Stimulated activated CD4-positive, alpha-beta T cell treated with anti-CD3 and anti-CD28 coated beads, Interleukin-1b, Interleukin-23, amount 100 ng/mL, for 1 hour (primary cell): Measurements from ENCODE around the gene CNPY1.
"Not testable (repeated sequence)": the region's sequence is repeated elsewhere in the genome, so short reads cannot be mapped to it uniquely, and the experiment has no call there.

Experiments
- DNase-seq, 2 donors: peaks; one replicate each; pipeline ENCODE4 v3.0.0-alpha.2; 2020; ENCODE audit warnings: low read depth in 2 of 2

CNPY1 gene

DNA sequence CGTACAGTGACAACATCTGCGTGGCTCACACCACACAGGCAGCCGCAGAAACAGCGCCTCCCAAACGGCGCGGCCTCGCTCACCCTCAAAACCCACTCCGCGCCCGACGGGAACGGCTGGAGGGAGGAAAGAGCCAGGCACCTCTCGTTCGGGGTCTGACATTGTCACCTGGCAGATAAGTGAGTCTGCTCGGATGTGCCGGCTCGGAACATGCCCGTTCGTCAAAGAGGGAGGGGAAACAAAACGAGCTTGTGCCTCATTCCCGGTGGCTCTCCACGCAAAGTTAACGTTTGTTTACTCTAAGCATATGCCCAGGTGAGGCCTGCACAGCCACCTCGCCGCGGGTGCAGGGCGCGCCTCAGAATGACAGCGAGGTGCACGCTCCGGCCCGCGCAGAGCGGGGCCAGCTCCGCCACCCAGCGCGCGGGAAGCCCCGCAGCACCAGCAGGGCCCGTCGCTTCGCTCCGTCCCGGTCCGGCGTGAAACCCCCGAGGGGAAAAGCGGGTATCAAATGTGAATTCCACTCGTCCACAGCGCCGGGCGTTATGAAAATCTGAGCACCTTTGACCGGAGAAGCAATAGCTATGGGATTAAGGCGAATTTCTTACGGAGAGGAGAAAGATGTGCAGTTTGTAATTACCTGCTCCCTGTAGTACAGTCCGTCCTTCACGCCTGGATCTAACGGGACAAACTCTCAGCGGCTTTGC is 13.1 kb downstream of the CNPY1 start:
- no peak for DNase-seq

DNA sequence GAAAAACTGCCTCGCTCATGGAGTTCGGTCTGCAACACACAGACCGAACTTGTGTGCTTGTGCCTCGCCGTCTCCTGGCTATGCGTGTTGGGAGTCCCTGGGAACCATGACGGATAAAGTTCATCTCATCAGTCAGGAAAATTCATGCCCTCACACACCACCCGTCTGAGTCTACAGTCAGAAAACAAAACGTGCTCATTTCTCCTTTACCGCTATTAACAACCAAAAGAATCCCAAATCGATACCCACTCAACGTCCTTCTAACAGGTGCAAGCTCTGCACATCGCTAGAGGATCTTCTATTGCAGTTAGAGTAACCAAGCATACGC is 13.6 kb downstream of the CNPY1 start:
- no peak for DNase-seq

DNA sequence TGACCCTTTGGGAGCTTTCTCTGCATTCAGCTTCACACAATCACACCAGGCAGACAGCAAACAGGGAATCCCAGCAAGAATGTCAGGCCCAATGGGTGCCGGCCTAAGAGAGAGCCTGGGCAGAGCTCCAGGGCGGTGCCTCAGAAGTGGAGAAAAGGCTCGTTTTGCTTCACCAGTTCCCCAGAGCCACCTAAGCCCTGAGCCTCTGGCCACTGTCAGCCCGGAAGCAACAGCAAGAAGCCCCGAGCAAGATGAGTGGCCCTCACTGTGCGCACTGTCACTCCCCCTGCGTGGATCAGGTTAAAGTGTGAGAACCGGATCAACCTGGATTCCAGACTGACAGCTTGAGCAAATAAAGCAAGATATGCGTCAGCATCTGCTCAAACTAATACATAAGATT is 14.7 kb downstream of the CNPY1 start:
- no peak for DNase-seq

DNA sequence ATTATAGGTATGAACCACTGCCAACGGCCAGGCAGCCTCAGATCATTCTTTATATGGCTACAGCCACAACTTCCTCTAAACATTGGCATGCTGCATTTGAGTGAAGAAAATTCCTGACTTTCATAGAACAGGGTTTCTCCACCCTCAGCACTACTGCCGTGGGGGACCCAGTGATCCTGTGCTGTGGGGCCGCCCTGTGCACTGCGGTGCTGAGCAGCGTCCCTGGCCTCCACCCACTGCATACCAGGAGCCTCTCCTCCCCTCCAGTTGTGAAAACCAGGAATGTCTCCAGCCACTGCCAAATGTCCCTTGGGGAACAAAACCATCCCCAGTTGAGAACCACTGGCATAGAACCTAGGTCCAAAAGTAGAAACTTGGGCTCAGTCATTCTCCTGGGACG is 15.8 kb downstream of the CNPY1 start:
- no peak for DNase-seq

DNA sequence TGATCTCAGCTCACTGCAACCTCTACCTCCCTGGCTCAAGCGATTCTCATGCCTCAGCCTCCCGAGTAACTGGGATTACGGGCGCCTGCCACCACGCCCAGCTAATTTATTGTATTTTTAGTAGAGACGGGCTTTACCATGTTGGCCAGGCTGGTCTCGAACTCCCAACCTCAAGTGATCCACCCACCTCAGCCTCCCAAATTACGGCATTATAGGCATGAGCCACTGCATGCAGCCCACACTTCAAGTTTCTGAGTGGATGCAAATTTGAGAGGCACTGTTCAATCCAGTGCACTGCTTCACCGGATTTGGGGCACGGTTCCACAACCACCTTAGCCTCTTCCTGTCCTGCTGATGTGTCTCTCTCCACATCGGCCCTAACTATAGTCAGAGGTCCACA is 16.5 kb downstream of the CNPY1 start:
- no peak for DNase-seq

DNA sequence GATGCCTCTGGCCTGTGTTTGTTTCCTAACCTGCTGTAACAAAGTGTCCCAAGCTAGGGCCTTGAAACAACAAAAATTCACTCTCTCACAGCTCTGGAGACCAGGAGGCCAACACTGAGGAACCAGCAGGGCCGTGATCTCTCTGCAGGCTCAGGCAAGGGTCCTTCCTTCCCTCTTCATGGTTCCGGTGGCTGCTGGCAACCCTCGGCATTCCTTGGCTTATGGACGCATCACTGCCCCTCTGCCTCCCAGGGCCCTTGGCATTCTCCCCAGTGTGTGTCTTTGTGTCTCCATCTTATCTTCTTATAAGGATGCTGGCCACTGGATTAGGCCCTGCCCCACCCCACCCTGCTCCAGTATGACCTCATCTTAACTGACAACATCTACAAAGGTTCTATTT is 17.0 kb downstream of the CNPY1 start:
- DNase-seq: no peak

DNA sequence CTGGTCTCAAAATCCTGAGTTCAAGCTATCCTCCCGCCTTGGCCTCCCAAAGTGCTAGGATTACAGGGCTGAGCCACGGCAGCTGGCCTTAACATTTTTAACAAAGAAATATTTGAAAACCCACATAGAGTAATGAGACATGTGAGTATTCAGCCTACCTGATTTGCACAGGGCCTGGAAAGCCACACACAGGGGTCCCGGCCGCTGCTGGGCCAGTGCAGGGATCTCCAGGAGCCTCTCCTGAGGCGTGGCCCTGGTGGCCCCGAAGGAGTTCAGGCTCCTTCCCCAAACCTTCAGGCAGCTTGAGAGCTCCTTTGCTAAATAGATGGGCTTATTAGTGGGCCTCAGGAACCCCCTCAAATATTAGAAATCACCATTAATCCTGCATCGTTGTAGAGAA is 18.7 kb downstream of the CNPY1 start:
- DNase-seq: no peak

DNA sequence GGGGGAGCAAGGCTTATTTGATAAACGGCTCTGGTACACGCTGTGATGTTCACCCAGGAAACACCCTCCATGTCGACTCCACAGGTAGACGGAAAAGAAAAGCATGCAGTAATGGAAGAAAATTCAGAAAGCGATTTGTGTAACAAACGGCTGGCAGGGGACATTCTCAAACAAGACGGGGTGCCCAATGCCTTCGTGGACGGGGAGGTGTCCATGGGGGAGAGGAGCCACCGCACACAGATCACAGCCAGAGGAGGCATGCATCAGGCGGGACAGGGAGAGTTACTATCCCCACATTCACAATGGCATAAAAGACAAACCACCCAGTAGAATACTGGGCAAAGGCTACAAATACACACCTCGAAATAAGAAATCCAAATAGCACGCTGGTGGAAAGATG is 20.1 kb downstream of the CNPY1 start:
- DNase-seq: no peak

DNA sequence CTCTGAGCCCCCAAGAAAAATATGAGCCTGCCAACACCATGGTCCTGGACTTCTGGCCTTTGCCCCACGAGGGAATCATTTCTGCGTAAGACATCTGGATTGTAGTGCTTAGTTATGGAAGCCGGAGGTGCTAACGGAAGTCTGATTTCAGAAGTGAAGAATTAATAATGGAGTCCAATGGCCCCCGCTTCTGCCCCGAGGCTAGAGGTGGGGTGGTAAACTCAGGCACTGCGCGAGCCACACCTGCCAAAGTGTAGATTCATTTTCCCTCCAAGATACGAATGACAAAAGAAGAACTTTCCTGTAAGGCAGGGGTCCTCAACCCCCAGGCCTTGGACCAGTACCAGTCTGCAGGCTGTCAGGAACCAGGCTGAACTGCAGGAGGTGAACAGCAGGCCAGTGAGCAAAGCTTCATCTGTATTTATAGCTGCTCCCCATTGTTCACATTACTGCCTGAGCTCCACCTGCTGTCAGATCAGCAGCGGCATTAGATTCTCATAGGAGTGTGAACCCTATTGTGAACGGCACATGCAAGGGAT is 22.3 kb downstream of the CNPY1 start:
- DNase-seq: no peak

DNA sequence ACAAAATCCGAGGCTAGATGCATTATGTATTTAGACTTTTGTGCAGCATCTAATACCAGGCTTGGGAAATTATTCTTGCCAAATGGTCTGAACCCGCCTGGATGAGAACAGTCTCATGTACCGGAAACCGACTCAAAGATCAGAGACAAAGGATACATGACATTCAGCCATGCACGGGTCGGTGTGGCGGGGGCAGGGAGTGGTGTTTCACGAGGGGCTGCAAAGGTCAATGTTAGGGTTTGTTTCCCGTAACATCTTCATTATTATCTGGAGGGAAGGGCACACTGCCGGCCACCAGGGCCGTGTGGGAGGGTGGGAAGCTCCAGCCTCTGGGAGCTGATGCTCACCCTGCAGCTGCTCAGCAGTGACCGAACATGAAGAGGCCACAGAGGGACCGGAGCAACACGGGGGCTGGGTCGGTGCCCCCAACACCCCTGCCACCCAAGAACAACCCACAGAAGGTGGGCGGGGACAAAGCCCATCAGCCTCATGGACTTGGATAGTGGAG is 23.1 kb downstream of the CNPY1 start:
- DNase-seq: no peak

DNA sequence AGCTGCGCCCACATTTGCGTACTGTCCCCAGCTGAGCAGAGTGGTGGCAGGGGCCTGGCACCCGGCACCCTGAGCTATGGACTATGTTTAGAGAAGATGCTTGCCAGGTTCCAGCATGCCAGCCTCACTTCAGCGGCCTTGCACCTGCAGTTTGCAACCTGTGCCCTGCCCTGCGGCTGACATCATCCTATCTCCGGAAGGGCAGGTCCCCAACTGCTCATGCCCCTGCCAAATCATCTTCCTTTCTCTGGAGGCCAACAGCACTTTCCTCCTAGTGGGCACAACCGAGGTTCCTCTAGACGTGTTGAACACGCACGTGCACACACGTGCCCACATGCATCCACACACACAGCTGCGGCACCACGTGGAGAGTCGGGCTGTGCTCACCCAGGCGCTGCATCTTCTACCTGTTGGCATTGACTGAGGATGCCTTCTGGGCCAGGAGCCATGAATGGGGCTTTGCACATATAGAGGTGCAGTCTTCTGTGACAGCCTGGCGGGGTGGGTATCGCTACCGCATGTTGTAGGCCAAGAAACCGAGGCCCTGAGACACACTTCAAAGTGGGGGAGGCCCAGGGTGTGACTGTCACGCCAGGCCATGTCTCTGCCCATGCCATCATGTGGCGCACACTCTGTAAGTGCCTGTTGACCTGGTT is 24.5 kb downstream of the CNPY1 start:
- no peak for DNase-seq

DNA sequence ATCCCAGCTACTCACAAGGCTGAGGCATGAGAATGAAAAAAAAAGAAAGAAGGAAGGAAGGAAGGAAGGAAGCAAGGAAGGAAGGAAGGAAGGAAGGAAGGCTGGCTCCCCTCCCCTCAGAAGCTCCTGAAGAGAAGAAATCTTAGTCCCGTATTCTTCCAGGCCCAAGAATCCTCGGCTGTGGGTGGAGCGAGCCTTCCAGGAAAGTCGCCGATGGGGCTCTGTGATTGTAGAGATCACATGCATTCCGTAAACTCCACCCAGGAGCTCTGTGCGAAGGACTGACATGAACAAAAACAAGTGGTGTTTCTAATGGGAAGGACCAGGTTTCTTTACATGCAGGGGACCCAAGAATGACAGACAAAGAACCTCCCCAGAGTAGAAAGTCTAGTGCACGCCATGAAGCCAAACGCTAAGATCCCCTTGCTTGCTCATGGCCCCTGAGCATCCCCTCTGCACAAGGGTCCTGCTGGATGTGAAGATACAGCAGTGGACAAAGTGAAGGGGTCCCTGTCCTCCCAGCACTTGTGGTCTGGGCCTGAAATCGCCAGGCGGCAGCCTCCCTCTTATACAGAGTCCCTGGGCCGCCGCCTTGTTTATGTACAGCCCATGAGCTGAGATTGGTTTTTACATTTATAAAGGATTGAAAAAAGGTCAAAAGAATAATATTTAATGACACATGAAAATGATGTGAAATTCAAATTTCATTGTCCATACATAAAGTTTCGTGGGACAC is 25.2 kb downstream of the CNPY1 start:
- DNase-seq: no peak

DNA sequence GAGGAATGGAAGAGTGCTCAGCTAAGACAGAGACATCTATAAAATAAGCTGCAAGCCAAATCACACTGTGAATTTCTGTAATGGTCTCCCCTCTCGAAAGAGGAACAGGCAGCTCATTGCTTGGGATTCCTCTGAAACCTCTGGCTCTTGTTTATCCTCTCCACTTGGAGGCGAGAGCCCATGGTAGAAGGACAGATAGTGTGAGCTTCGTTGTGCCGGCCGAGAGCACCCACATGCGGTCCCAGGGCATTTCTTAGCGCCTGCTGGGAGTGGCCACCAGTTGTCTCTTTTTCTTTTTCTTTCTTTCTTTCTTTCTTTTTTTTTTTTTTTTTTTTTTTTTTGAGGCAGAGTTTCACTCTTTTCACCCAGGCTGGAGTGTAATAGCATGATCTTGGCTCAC is 26.2 kb downstream of the CNPY1 start:
- DNase-seq: no peak

DNA sequence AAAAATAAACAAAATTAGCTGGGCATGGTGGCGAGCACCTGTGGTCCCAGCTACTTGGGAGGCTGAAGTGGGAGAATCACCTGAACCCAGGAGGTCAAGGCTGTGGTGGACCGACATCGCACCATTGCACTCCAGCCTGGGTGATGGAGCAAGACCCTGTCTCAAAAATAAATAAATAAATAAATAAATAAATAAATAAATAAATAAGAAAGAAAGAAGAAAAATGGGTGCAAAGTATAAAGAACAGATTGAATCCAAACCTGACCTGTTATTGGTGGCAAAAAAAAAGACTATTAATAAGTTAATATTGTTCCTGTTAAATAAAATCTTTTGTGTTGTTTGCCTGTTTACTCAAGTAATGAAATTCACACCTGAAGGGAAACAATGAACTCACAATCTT is 27.0 kb downstream of the CNPY1 start:
- DNase-seq: not testable (repeated sequence)

DNA sequence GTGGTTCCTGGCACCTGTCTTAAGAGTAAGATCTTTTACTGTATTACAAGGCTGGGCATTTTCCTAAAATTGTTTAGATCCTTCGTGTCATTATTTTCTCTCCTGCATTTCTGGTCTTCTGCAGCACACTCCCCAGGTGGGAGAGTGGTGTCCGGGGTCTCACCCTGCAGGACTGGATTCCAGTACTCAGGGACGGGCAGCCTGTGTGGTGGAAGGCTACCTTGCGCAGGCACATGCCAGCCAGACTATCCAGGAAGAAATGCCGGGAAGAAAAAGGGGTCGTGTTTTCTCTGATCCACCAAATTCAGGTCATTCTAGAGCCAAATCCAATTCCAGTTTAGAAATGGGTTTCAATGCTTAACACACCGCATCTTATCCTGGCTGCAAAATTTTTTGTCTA is 27.7 kb downstream of the CNPY1 start:
- no peak for DNase-seq

DNA sequence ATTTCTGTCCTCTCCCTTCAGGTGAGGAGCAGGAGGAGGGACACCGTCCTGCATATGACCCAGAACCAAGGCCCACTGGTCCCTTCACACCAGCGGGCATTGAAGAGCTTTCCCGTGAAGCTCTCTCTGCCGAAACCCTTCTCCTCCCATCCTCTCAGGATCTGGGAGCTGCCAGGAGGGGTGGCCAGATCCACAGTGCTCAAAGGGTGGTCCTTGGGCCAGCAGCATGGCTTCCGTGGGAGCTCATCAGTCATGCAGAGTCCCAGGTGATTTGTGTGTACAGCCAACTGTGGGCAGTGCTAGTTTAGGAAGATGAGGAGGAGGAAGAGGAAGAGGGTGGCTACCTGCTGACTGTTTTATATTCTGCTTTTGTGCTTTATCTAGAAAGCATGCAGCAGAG is 28.4 kb downstream of the CNPY1 start:
- no peak for DNase-seq

DNA sequence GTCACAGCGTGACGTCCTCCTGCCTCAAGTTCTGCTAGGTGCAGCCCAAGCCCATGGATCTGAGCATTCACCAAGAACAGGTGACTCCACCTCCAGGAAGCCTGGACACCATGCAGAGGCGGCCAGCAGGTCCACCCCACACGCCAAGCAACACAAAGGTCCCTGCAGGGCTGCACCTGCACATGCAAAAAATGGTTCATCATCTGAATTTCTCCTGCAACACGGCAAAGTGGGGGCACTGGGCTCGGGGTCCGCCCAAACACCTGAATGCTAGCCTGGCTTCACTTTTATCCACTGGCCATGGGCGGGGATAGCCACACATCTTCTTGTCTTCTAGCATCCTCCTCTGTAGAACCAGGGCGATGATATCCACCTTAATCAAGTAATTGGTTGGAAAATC is 28.9 kb downstream of the CNPY1 start:
- DNase-seq: no peak

DNA sequence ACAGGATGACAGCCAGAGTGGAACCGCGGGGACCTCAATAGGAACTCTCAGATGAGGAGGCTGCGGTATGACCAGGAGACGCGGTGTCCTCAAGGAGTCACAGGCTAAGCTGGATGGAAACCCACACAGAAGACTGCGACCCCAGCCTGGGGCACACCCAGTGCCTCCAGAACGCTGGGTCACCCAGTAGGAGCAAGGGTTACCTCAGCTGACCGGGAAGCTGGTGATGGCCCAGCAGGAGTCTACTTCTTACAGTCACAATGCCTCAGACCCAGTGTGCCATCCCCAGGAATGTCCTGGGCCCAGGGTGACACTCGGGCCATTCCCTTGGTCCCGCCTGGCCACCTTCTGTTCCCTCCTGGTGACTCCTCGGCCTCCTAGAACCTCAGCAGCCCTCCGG is 29.9 kb downstream of the CNPY1 start:
- DNase-seq: no peak

DNA sequence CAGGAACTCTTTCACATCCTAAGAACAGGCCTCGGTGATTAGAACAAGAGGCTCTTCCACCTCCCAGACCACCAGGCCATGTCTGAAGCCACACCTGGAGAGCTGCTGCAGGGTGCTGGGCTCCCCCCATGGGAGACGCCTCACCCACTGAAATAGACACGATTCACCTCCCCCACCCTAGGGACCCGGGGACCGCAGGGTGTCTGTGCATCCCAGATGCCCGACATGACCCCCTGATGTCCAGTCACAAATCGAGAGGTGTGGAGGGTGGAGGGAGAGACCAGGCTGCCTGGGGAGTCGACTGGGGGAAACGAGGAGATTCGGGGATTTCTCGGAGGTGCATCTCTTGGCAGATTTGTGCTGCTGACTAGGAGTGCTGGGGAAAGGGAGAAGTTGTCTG is 31.0 kb downstream of the CNPY1 start:
- DNase-seq: no peak

DNA sequence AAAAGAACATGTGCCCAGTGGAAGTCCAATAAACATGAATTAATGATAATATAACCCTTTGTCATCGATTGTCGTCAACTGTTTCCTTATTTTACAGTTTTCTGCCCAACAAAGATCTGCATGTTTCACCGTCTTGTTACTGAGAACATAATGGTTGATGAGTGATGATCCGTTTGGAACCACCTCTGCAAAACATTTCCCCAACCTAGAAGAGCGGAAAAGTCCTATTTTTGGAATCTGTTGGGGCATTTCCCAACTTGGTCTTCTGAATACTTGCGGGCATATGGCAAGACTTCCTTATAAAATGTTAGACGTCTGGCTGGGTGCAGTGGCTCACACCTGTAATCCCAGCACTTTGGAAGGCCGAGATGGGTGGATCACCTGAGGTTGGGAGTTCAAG is 32.1 kb downstream of the CNPY1 start:
- no peak for DNase-seq

DNA sequence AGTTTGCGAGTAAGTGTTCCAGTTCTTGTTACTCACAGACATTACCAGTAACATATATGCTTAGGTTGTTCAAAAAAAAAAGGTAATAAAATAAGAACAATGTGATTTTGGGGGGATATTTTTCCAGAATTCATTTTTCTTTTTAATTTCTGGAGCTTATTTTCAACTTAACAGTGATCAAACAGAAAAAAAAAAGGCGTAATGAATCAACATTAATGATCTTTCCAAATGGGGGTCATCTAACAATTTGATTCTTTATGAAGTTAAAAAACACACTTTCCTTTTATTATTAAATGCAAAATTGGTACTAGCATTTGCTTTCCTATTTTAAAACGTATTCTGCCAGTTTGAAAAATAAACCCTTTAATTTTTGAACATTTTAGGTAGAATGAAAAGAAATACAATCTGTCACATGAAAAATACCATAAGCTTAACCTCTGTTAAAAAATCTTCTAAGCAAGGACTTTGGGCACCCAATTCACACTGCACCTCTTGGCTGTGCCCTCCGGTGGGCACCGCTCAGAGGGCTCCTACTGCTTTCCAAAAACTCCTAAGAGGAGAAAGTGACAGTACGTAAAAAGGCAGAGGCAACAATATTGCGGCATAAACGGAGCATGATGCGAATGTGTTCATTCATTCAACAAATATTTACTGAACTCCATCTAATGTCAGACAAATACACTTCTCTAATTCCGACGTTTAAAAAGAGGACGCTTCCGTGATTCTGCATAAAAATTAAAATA is 32.6 kb downstream of the CNPY1 start:
- DNase-seq: no peak

DNA sequence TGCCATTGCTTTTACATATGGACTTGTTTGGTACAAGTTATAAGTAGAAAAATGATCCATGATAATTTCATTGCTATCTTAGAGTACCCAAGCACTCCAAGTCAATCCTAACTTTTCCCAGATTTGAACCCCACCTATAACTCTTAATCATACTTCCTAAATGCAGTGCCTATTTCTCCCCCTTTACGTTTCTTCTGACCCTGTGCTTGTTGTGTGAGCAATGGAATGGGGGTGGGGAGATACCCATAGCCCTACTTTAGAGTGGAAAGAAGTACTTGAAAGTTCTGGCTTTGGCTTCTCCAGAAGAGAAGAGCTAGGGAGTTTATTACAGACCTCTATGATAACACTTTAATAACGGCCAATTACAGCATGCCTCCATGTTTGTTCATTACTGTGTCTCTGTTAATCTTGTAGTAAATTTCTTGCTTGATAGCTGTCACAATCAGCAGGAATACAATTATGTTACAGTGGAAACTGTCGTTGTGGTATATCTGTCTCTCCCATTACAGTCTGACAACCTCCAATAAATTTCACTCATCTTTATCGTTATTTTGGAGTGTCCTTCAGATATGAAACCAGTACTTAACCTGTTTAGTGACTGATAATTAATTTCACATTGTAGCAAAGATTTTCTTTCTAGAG is 34.0 kb downstream of the CNPY1 start:
- no peak for DNase-seq
